ENCODE results near the gene CYP26B1. TPM values are rescaled to one million over a fixed set of nuclear protein-coding genes. Genes with fewer than 3 reads are reported as not detected.

CYP26B1 gene
- total RNA-seq, 1 donor from 2014 or later: 1.5 TPM

GRCh38 chr2:72130659-72131360, 16.9 kb downstream of the CYP26B1 start:
- no peak overlapping the region for H3K4me3 ChIP-seq
- no peaks in the 10 kb centered on the region for H3K36me3 ChIP-seq
- no peaks in the 10 kb centered on the region for H3K9me3 ChIP-seq (replicated peaks)
- DNase-seq: no peak
- H3K27me3 ChIP-seq (ENCODE audit: low read depth): peaks cover 40% of the 10 kb centered on the region
- no peaks in the 10 kb centered on the region for H3K4me1 ChIP-seq
- intact Hi-C loops (cut with micrococcal nuclease): no loop called here
- no peak for TF ChIP-seq CTCF (IDR thresholded peaks at IDR 0.05; ENCODE audit: borderline replicate concordance)
- no peak overlapping the region for H3K27ac ChIP-seq (replicated peaks)

GRCh38 chr2:72129681-72130340, 17.9 kb downstream of the CYP26B1 start:
- no peak for DNase-seq
- Histone ChIP-seq H3K4me1 (no peaks in the 10 kb centered on the region), H3K9me3 (replicated peaks) (no peaks in the 10 kb centered on the region), H3K27ac (replicated peaks) (no peak overlapping the region), H3K27me3 (ENCODE audit: low read depth) (peaks cover 43% of the 10 kb centered on the region), H3K36me3 (no peaks in the 10 kb centered on the region), H3K4me3 (no peak overlapping the region)
- no peak for TF ChIP-seq CTCF (IDR thresholded peaks at IDR 0.05; ENCODE audit: borderline replicate concordance)
- intact Hi-C loops (cut with micrococcal nuclease): no loop called here

- Histone ChIP-seq H3K27ac (replicated peaks) (no peak overlapping the region), H3K36me3 (no peaks in the 10 kb centered on the region), H3K27me3 (ENCODE audit: low read depth) (peaks cover 48% of the 10 kb centered on the region), H3K9me3 (replicated peaks) (no peaks in the 10 kb centered on the region), H3K4me1 (no peaks in the 10 kb centered on the region), H3K4me3 (no peak overlapping the region)
- TF ChIP-seq CTCF (IDR thresholded peaks at IDR 0.05; ENCODE audit: borderline replicate concordance): no peak
- DNase-seq: no peak
- intact Hi-C loops (cut with micrococcal nuclease): no loop called here
Observed at GRCh38 chr2:72128843-72129227, 18.8 kb downstream of the CYP26B1 start.

- Histone ChIP-seq H3K27me3 (ENCODE audit: low read depth) (peaks cover 51% of the 10 kb centered on the region), H3K9me3 (replicated peaks) (no peaks in the 10 kb centered on the region), H3K4me3 (no peak overlapping the region), H3K36me3 (no peaks in the 10 kb centered on the region), H3K27ac (replicated peaks) (no peak overlapping the region), H3K4me1 (no peaks in the 10 kb centered on the region)
- intact Hi-C loops (cut with micrococcal nuclease): no loop called here
- no peak for DNase-seq
- no peak for TF ChIP-seq CTCF (IDR thresholded peaks at IDR 0.05; ENCODE audit: borderline replicate concordance)
Observed at GRCh38 chr2:72128059-72128842, 19.4 kb downstream of the CYP26B1 start.

- Histone ChIP-seq H3K36me3 (no peaks in the 10 kb centered on the region), H3K27ac (replicated peaks) (no peak overlapping the region), H3K4me3 (no peak overlapping the region), H3K9me3 (replicated peaks) (no peaks in the 10 kb centered on the region), H3K27me3 (ENCODE audit: low read depth) (peaks cover 49% of the 10 kb centered on the region), H3K4me1 (no peaks in the 10 kb centered on the region)
- no peak for TF ChIP-seq CTCF (IDR thresholded peaks at IDR 0.05; ENCODE audit: borderline replicate concordance)
- no peak for DNase-seq
- intact Hi-C loops (cut with micrococcal nuclease): no loop called here
Observed at GRCh38 chr2:72127401-72128058, 20.1 kb downstream of the CYP26B1 start.
